Bronchial epithelial cell (primary cell): Measurements from ENCODE around the gene GSTM2. TPM values are rescaled to one million over a fixed set of nuclear protein-coding genes. Genes with fewer than 3 reads are reported as not detected.

Source experiments
- DNase-seq: peaks from one replicate; pipeline ENCODE4 v3.0.0-alpha.2; 2010; ENCODE audit warnings: low read depth
- FAIRE-seq: peaks from 2 replicates; lab custom pipeline; 2011; peaks lifted over from hg19 to GRCh38; lab: Jason Lieb, UNC
- H3K27me3 ChIP-seq: 2 replicates; pipeline ENCODE4 v1.5.1; 2011; ENCODE audit warnings: low read length; ENCODE audit not compliant: control insufficient read depth, insufficient read depth
- H3K36me3 ChIP-seq: 2 replicates; pipeline ENCODE4 v1.5.1; 2011; ENCODE audit warnings: low read length; ENCODE audit not compliant: control insufficient read depth, insufficient read depth
- H3K4me3 ChIP-seq: 2 replicates; pipeline ENCODE4 v1.5.1; 2011; ENCODE audit warnings: mild to moderate bottlenecking, low read depth, low read length, control low read depth
- total RNA-seq: library from RNA; depleted of rRNA; stranded (reverse); fragments of >200 nt; gene quantifications from 2 replicates; pipeline ENCODE4 v1.2.1, GENCODE V29; 2014
- TF ChIP-seq, protein P1 (sequence below): IDR thresholded peaks from 2 replicates; pipeline ENCODE4 v1.5.1; 2011; ENCODE audit warnings: mild to moderate bottlenecking, moderate library complexity, low read length, control low read depth, inconsistent platforms; ENCODE audit not compliant: insufficient read depth, severe bottlenecking

Gene GSTM2
- total RNA-seq, 1 donor from 2014 or later: 0.26 TPM

DNA sequence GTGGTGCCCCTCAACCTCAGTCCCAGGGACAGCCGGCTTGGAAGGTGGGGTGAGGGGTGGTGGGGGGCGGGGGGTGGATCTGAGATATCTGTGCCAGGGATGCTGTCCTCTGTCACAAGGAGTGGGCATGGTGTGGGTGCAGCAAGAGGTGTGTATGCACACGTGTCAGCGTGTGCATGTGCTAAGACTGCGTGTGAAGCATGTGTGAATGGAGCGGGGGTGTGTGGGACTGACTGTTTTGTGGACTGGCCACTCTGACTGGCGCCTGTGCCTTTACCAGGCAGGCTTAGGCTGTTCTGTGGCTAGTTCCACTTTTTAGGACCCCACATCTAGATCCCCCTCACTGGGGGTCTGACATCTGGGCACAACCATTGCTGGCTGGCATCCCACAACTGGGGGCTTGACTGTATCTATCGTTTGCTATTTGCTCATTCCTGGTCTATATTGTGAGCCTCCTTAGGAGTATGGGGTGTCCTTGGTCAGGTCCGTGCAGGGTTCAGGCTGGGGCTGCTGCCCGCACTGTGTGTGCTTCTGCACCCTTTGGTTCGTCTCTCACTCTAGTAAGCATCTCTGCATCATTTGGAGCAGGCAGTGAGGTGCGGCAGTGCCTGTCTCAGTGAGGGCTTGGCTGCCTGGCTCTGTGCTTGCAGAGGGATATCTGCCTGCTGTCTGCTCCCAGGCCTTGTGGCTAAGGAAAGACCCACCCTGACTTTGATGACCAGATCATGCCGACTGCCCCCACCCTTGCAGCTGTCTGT, 46.3 kb upstream of the GSTM2 start:
- Histone ChIP-seq H3K4me3 (peak overlapping the region; percentile 73), H3K36me3 (peaks cover 6% of the 10 kb centered on the region), H3K27me3 (no peaks in the 10 kb centered on the region)
- TF ChIP-seq, protein P1, sequence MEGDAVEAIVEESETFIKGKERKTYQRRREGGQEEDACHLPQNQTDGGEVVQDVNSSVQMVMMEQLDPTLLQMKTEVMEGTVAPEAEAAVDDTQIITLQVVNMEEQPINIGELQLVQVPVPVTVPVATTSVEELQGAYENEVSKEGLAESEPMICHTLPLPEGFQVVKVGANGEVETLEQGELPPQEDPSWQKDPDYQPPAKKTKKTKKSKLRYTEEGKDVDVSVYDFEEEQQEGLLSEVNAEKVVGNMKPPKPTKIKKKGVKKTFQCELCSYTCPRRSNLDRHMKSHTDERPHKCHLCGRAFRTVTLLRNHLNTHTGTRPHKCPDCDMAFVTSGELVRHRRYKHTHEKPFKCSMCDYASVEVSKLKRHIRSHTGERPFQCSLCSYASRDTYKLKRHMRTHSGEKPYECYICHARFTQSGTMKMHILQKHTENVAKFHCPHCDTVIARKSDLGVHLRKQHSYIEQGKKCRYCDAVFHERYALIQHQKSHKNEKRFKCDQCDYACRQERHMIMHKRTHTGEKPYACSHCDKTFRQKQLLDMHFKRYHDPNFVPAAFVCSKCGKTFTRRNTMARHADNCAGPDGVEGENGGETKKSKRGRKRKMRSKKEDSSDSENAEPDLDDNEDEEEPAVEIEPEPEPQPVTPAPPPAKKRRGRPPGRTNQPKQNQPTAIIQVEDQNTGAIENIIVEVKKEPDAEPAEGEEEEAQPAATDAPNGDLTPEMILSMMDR: no peak
- DNase-seq (no peak), FAIRE-seq (no peak)

DNA sequence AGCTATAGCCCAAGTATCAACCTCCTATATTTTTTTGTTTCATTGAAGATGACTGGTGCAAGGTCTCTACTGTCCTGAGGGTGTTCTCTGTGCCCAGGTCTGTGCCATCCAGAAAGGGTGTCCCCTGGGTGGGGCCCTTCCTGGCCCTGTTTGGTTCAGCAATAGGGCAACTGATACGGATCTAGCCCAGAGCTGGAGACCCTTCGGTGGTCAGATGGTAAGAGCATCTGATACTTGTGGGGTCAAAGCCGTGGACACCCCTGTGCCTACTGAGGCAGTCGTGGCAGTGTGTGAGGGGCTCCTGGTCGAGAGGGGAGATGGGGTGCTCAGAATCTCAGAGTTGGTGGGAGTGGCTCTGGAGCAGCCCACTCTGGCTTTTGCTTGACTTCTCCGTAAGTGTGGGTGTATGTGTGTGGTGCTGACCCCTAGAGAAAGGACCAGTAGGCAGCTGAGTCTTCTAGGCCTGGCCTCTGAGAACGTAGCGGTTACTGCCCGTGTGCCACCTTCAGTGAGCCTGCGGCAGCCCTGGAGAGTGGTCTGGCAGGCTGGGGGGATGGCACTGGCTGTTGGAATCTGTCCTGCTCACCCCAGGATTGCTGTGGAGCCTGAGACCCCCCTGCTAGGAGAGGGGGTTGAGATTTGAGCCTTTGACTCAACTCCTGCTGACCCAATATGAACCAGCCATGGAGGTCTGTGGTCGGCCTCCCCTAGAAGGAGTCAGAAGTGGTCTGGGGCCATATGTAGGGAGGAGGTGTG, 45.5 kb upstream of the GSTM2 start:
- no peak for FAIRE-seq
- DNase-seq: no peak
- TF ChIP-seq, protein P1: no peak
- Histone ChIP-seq H3K4me3 (no peak overlapping the region), H3K36me3 (peaks cover 8% of the 10 kb centered on the region), H3K27me3 (no peaks in the 10 kb centered on the region)

DNA sequence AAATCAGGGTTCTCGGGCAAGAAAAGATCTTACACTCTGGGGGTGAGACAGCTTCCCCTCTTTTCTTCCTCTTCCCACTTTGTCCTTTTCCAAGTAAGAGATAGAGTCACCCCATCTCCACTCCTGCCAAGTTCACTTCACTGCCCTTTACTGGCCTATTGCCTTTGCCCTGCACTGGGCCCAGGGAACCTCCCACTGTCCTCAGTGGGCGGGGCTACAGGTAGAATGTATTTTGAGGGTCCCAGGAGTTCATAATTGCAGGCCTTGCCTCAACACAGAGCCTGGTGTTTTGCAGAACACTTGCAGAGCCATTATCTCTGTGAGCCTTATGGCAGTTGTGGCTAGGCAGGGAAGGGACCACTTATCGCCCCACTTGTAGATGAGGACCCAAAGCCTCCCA, 45.0 kb upstream of the GSTM2 start:
- no peak for DNase-seq
- Histone ChIP-seq H3K4me3 (no peak overlapping the region), H3K27me3 (no peaks in the 10 kb centered on the region), H3K36me3 (peaks cover 9% of the 10 kb centered on the region)
- TF ChIP-seq, protein P1: no peak
- no peak for FAIRE-seq

DNA sequence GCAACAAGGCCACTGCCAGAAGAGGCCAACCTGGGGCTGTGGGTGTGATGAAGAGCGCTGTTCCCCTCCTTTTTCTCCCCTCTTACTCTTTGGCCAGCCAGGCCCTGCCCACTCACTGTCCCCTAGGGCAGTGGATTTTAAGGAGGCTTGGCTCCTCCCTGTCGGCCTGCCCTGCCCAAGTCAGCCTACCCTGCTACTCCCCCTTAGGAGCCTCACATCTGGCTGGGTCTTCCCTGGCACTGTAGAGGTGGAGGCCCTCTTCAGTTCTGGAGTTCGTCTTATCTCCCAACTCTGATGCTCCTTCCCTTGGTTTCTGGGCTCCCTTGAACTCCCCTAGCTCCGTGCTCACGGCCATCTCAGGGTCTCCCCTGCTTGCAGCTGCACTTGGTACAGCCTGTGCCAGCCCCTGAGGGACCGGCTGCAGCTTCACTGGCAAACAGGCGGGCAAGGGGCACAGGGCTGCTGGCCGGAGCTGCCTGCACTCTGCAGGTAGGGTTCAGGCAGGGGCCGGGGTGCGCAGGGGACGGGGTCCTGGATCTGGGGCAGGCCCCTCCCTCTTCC, 44.2 kb upstream of the GSTM2 start:
- Histone ChIP-seq H3K27me3 (no peaks in the 10 kb centered on the region), H3K4me3 (no peak overlapping the region), H3K36me3 (peaks cover 11% of the 10 kb centered on the region)
- TF ChIP-seq, protein P1: no peak
- FAIRE-seq (no peak), DNase-seq (no peak)

DNA sequence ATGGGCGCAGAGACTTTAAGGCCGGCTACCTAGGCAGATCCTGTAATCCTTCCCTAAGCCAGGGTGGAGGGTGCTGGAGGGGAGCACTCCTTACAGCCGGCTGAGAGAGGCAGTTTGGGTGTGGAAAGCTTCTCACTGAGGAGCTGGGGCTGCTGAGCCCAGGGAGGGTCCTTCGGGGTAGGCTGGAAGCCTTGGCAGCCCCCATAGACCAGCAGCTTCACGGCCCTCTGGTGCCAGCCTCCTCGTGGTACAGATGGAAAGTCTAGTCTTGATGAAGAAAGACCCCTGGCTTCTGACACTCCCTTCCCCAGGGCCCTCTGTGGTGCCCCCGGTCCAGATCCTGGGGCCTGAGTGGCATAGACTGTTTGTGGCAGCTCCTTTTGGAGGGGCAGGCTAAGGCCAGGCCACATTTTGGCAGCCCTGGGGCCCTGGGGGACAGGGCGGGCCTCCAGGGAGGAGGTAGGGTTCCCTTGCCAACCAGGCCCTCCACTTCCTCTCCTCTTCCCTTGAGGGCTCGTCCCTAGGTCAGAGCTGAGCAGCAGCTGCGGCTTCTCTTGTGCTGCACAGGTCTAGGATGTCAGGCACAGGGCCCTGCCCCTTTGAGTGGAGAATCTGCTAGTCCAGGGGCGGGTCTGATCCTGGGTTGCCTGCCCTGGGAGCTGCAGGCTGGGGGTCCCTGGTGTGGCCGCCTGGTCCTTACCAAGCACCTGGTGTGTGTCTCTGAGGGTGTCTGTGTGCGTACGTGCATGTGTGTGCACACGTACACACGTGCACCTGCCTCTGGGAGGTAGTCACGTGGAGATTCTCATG, 43.5 kb upstream of the GSTM2 start:
- H3K4me3 ChIP-seq: no peak overlapping the region
- FAIRE-seq: no peak

More for the DNA sequence above, 43.5 kb upstream of the GSTM2 start:
- TF ChIP-seq, protein P1: no peak
- DNase-seq: no peak
- H3K27me3 ChIP-seq: no peaks in the 10 kb centered on the region
- peaks cover 14% of the 10 kb centered on the region for H3K36me3 ChIP-seq
